CD4-positive, alpha-beta T cell treated with Interleukin-6 at 100 ng/mL for 8 hours (primary cell): ENCODE data around the gene EHMT1.
"Not testable (repeated sequence)": the region's sequence is repeated elsewhere in the genome, so short reads cannot be mapped to it uniquely, and the experiment has no call there.

Experiments
- DNase-seq: peaks from one replicate; pipeline ENCODE4 v3.0.0-alpha.2; 2020; ENCODE audit warnings: mixed read lengths, low spot score

The EHMT1 gene

GRCh38 chr9:137615387-137615871 is 3.4 kb upstream of the EHMT1 start:
- no peak for DNase-seq

DNA sequence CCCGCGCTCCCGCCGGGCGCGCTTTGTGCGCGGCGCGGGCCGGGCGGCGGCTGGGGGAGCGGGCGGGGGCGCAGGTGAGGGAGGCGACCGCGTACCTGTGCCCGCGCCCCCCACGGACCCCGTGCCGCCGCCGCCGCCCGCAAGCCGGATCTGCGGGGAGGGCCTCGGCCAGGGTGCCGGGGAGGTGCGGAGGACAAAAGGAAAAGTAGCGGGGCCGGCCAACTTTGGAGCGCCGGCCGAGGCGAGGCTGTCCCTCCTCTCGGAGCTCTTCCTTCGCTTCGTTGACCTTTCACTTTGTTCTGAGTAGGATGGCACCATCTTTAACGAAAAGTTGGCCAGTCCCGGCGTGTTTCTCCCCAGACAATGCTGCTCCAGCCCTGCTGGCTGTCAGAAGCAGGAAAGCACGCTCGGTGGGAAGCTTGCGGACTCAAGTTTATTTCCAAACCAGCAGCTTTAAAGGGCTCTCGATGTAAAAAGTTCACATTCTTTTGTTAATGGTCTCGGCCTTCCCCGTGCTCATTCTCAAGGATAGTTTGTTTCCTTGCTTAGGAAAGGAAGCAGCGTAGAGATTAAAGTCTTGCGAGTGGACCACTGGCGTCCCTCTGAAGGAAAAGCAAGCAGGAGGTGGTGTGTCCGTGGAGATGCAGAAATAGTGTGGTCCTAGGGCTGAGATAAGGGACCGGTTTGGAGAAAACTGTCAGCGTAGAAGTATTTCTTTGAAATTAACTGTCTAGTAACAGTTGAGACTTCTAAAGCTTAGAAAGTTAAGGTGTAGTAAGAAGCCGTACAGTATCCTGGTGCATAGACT is 639 bp downstream of the EHMT1 start:
- no peak for DNase-seq

GRCh38 chr9:137620048-137620405 is 1.2 kb downstream of the EHMT1 start:
- no peak for DNase-seq

DNA sequence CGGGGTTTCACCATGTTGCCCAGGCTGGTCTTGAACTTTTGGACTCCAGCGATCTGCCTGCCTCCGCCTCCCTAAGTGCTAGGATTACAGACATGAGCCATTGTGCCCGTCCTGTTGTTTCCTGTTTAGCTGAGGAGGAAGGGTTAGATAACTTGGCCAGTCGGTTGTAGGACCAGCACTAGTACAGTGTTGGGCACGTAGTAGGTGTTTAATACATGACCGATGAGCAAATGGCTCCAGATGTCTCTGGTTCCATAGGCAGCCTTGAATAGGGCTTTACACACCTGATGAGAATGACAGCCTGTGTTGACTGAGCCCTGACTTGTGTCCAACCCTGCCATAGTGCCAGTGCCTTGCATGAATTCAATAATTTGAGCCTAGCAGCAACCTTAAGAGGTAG is 1.8 kb downstream of the EHMT1 start:
- DNase-seq = no peak

DNA sequence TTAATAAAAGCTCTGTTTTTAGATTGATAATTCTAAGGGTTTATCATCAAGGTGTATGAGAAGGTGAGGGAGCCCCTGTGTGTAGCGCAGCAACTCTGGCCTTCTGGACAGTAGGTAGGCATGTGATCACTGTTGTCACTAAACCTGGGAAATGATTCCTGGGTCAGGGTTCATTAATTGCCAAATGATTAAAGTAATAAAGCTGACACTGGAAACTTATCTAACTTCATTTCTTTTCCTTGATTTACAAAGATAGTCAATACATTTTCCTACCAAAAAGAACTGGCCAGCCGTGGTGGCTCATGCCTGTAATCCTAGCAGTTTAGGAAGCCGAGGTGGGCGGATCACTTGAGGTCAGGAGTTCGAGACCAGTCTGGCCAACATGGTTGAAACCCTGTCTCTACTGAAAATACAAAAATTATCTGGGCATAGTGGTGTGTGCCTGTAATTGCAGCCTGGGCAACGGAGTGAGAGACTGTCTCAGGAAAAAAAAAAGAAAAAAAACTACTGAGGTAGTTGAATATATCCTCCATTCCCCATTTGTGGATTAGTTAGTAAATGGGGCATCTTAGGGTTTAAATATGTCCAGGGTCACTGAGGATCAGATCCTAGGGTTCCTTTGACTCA is 2.4 kb downstream of the EHMT1 start:
- no peak for DNase-seq

- DNase-seq = not testable (repeated sequence)
Observed at GRCh38 chr9:137622211-137622610, 3.4 kb downstream of the EHMT1 start.

GRCh38 chr9:137626464-137626863 is 7.7 kb downstream of the EHMT1 start:
- DNase-seq = no peak

- DNase-seq = not testable (repeated sequence)
Observed at GRCh38 chr9:137627406-137627805, 8.6 kb downstream of the EHMT1 start.

- DNase-seq = no peak
Observed at GRCh38 chr9:137630126-137630525, 11.3 kb downstream of the EHMT1 start.

- no peak for DNase-seq
Observed at GRCh38 chr9:137630679-137631078, 11.9 kb downstream of the EHMT1 start.

DNA sequence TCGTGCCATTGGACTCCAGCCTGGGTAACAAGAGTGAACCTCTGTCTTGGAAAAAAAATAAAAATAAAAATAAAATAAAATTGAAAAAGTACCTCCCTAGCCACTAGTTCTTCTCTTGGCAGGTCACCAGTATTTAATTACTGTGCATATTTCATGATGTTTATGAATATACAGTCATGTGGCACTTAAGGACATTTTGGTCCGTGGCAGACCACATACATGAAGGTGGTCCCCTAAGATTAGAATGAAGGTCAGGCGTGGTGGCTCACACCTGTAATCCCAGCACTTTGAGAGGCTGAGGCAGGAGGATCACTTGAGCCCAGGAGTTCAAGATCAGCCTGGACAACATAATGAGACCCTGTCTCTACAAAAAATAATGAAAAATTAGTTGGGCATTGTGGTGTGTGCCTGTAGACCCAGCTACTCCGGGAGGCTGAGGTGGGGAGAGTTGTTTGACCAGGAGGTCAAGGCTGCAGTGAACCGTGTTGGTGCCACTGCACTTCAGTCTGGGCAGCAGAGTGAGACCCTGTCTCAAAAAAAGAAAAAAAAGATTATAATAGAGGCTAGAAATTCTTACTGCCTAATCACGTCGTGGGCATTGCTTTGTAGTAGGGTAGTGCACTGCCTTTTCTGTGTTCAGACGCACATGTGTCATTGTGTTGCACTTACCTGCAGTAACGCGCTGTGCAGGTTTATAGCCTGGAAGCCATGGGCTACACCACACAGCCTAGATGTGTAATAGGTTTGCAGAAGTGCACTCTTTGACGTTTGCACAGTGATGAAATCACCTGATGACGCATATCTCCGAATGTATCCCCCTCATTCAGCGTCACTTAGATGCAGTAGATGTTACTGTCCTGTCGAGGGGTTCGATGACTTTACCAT is 12.8 kb downstream of the EHMT1 start:
- no peak for DNase-seq

GRCh38 chr9:137632230-137633161 is 13.7 kb downstream of the EHMT1 start:
- no peak for DNase-seq

DNA sequence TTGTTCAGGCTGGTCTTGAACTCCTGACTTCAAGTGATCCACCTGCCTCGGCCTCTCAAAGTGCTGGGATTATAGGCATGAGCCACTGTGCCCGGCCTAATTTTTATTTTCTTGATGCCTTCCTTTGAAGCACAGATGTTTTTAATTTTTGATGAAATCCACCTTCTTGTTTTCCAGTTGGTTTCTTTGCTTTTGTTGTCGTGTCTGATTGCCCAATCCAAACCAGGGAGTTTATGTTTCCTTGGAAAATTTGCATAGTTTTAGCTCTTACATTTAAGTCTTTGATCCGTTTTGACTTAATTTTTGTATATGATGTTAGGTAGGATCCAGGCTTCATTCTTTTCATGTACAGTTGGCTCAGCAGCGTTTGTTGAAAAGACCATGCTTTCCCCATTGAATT is 15.2 kb downstream of the EHMT1 start:
- DNase-seq = no peak

- DNase-seq = no peak
Observed at GRCh38 chr9:137638680-137639079, 19.9 kb downstream of the EHMT1 start.

DNA sequence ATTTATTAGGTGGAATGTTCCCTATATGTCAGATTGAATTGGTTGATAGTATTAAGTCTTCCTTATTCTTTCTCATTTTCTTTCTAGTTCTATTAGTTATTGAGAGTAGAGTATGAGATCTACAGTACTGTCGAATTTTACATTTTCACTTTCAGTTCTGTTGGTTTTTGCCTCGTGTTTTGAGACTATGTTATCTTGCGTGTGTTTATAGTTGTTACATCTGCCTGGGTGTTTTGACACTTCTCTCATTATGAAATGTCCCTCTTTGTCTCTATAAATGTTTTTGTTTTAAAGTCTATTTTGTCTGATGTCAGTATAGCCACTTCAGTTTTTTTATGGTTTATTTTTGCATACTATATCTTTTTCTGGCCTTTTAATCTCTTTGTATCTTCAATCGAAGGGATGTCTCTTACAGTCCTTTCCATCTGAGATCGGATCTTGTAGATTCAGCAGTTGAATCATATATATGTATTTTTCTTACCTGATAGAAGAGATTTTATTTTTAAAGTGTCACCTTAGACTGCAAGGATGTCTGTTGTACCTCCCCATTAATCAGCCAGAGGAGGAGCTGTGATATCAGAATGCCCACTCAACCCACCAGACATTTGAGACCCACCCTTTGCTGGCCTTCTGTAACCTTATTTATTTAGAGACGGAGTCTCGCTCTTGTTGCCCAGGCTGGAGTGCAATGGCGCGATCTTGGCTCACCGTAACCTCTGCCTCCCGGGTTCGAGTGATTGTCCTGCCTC is 20.7 kb downstream of the EHMT1 start:
- no peak for DNase-seq

DNA sequence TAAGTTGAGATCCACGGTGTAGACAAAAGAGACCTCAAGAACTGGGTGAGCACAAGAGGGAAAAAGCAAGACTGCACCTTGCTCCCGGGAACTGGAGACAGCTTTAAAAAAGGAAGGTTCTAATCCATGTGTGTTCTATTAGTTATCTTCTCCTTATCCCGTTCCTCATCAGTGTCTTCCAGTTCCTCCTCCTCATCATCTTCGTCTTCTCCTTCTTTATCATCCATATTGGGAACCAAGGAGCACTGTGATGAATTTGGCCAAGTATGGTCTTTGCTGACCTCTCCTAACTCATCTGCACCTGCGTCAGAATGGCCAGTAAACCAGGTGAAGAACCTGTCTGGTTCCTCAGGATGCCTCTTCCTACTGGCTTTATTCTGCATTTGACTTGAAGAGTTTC is 22.1 kb downstream of the EHMT1 start:
- DNase-seq = no peak

GRCh38 chr9:137642118-137642601 is 23.4 kb downstream of the EHMT1 start:
- no peak for DNase-seq

GRCh38 chr9:137642892-137643291 is 24.1 kb downstream of the EHMT1 start:
- no peak for DNase-seq

DNA sequence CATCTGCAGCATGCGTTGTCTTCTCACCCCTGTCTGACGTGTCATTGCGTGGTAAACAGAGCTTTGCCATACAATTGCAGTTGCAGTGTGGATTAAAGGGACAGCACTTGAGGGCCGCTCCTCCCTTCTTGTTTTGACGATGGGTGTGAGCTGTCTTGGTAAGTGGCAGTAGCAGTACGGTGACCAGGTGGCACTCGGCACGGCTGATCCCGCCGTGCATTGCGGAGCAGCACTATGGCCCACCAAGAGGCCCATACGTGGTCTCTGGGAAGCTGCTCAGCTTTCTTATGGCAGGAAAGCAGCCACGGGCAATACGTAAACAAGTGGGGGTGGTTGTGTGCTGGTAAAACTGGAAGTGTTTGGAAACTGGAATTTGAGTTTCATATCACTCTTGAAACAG is 25.1 kb downstream of the EHMT1 start:
- DNase-seq = no peak

- no peak for DNase-seq
Observed at GRCh38 chr9:137645211-137645610, 26.4 kb downstream of the EHMT1 start.

GRCh38 chr9:137646341-137646740 is 27.5 kb downstream of the EHMT1 start:
- no peak for DNase-seq
